Gastroesophageal sphincter (tissue), 4 donors: Measurements from ENCODE around the gene IRGQ. TPM values are rescaled to one million over a fixed set of nuclear protein-coding genes. Genes with fewer than 3 reads are reported as not detected.

Experiments used
- ATAC-seq: fragments of 150-250 bp; one replicate; pipeline ENCODE4 v1.9.1; 2016; ENCODE audit warnings: mild to moderate bottlenecking, moderate library complexity
- H3K27ac ChIP-seq, 4 donors: fragments of 200-600 bp; sonication (generic) in 3 of 4; 1 replicate in 3 of 4; 2 replicates in 1 of 4; pipeline ENCODE4 v1.5.1; 2016 to 2019
- H3K27me3 ChIP-seq: fragments of 200-600 bp; sonication (generic); one replicate; pipeline ENCODE4 v1.5.1; 2019
- H3K36me3 ChIP-seq, 2 donors: fragments of 200-600 bp; sonication (generic); one replicate each; pipeline ENCODE4 v1.5.1; 2019; ENCODE audit warnings: control low read depth in 1 of 2
- H3K4me1 ChIP-seq, 3 donors: fragments of 200-600 bp; sonication (generic); 1 replicate in 2 of 3; 2 replicates in 1 of 3; pipeline ENCODE4 v1.5.1; 2016 to 2019; ENCODE audit warnings: control low read depth in 2 of 3
- H3K4me3 ChIP-seq, 2 donors: fragments of 200-600 bp; sonication (generic); one replicate each; pipeline ENCODE4 v1.5.1; 2019; ENCODE audit warnings: mild to moderate bottlenecking in 1 of 2, moderate library complexity in 1 of 2
- H3K9me3 ChIP-seq, 3 donors: fragments of 200-600 bp; sonication (generic); one replicate each; pipeline ENCODE4 v1.5.1; 2017 to 2019; ENCODE audit warnings: control low read depth in 2 of 3
- EP300 ChIP-seq: sonication (generic); formaldehyde crosslinking; IDR thresholded peaks from one replicate; pipeline ENCODE4 v1.6.1; 2017; ENCODE audit warnings: antibody characterized with exemption, mild to moderate bottlenecking
- POLR2A ChIP-seq, 2 donors: fragments of 450-650 bp; IDR thresholded peaks; one replicate each; pipeline ENCODE4 v1.6.1; 2017; ENCODE audit warnings: antibody characterized with exemption in 2 of 2, mild to moderate bottlenecking in 2 of 2, moderate library complexity in 1 of 2
- POLR2AphosphoS5 ChIP-seq: sonication (generic); formaldehyde crosslinking; IDR thresholded peaks from one replicate; pipeline ENCODE4 v1.6.1; 2017; ENCODE audit warnings: antibody characterized with exemption
- WGBS, 2 donors: methylation state at CpG; one replicate each; pipeline ENCODE4 v1.1.5; 2018; ENCODE audit warnings: low coverage in 1 of 2; 5-methylcytosine and 5-hydroxymethylcytosine counted together
- total RNA-seq, 4 donors: library from RNA; depleted of rRNA; stranded (reverse); fragments of >200 nt; gene quantifications; one replicate each; pipeline ENCODE4 v1.1.0, GENCODE V29; 2016
- TF ChIP-seq, protein P1 (sequence below), 4 experiments: fragments of 200-600 bp in 2 of 4; fragments of 450-650 bp in 2 of 4; sonication (generic) in 1 of 4; IDR thresholded peaks; one replicate each; pipeline ENCODE4 v1.5.1; 2017 to 2019; ENCODE audit warnings: antibody characterized with exemption in 4 of 4, mild to moderate bottlenecking in 2 of 4, moderate library complexity in 2 of 4

The IRGQ gene
- 10 to 100 TPM; 25.5 to 38.5 (median 27.8) TPM for total RNA-seq

DNA sequence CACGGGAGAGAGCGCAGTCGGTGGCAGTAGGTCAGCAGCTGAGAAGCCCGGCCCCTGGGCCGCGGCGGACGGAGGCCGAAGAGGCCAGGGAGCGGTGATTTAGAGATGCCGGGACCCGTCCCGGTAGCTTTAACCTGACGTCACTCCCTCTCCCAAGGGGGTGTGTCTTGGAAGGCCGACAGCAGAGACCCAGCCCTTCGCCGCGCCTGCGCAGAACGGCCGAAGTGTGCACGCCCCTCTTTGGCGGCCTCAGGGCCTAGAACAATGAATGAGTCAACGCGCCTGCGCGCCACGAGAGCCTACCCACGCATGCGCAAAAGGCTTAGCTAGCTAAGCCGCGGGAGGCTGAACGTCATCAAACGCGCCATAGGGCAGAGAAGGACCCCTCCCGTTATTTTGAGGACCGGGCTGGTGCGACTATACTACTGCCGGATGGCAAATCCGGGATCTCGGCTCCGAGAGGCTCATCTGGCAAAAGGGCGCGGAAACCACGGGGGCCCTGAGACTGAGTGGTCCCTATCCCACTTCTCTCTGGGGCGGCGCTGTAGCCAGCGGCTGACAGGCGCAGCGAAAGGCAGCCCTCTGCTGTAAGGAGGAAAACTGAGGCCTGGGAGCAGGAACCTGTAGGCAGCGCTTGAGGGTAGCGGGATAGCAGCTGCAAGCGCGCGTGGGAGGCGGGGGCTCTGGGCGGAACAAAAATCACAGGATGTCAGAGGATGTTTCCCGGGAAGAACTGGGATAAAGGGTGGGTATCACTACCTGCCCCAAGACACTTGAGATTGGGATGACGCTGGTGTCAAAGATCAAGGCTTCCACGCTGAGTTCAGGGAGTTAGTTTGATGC is at the start of gene IRGQ, which contains the start of gene ZNF576:
Gene IRGQ, minus strand, starts transcription at position 136 of the 843 bp plus-strand sequence. CDS start 796 bp downstream, outside the sequence.
Gene ZNF576, plus strand, starts transcription at position 597 of the 843 bp plus-strand sequence. CDS start 514 bp downstream, outside the sequence.
- Histone ChIP-seq H3K4me3 (peak within 1 kb of the TSS; percentile 56 to 63), H3K36me3 (peaks cover 0 to 62% of the 10 kb centered on the region in 2 donors), H3K4me1 (peaks cover 5 to 52% (median 29%) of the 10 kb centered on the region in 3 donors), H3K27ac (peak within 1 kb of the TSS; percentile 79 to 98 (median 94)), H3K9me3 (no peaks in the 10 kb centered on the region), H3K27me3 (no peaks in the 10 kb centered on the region)
- TF ChIP-seq POLR2A (IDR thresholded peaks at IDR 0.05), result peak; percentile 67 to 68
- peak; percentile 93 for TF ChIP-seq POLR2AphosphoS5
- TF ChIP-seq EP300, result no peak
- TF ChIP-seq, protein P1, sequence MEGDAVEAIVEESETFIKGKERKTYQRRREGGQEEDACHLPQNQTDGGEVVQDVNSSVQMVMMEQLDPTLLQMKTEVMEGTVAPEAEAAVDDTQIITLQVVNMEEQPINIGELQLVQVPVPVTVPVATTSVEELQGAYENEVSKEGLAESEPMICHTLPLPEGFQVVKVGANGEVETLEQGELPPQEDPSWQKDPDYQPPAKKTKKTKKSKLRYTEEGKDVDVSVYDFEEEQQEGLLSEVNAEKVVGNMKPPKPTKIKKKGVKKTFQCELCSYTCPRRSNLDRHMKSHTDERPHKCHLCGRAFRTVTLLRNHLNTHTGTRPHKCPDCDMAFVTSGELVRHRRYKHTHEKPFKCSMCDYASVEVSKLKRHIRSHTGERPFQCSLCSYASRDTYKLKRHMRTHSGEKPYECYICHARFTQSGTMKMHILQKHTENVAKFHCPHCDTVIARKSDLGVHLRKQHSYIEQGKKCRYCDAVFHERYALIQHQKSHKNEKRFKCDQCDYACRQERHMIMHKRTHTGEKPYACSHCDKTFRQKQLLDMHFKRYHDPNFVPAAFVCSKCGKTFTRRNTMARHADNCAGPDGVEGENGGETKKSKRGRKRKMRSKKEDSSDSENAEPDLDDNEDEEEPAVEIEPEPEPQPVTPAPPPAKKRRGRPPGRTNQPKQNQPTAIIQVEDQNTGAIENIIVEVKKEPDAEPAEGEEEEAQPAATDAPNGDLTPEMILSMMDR (IDR thresholded peaks at IDR 0.05), result peak in 3 of 4 experiments; percentile 10 to 27 (median 11)
- 0 to 3% methylated on average over 5 to 11 of the region's 60 CpGs for WGBS, 2 donors
- ATAC-seq, result peak; percentile 97

- H3K4me3 ChIP-seq, result no peak overlapping the region
- TF ChIP-seq POLR2A (IDR thresholded peaks at IDR 0.05) (no peak), EP300 (no peak), POLR2AphosphoS5 (no peak)
- TF ChIP-seq, protein P1 (IDR thresholded peaks at IDR 0.05), result no peak
- H3K36me3 ChIP-seq, result peaks cover 0 to 24% of the 10 kb centered on the region in 2 donors
- 80 to 100% methylated on average over 1 to 9 of the region's 13 CpGs for WGBS, 2 donors
- no peaks in the 10 kb centered on the region for H3K9me3 ChIP-seq
- ATAC-seq, result no peak
- H3K27me3 ChIP-seq, result no peaks in the 10 kb centered on the region
- H3K4me1 ChIP-seq, result peaks cover 0 to 12% (median 7%) of the 10 kb centered on the region in 3 donors
- no peak overlapping the region for H3K27ac ChIP-seq
Measured at GRCh38 chr19:43644181-43644580, 48.2 kb upstream of the IRGQ start.

GRCh38 chr19:43643326-43643725 is 47.4 kb upstream of the IRGQ start:
- TF ChIP-seq POLR2A (IDR thresholded peaks at IDR 0.05) (no peak), EP300 (no peak), POLR2AphosphoS5 (no peak)
- TF ChIP-seq, protein P1 (IDR thresholded peaks at IDR 0.05), result no peak
- peaks cover 0 to 16% of the 10 kb centered on the region in 2 donors for H3K36me3 ChIP-seq
- no peak for ATAC-seq
- H3K27me3 ChIP-seq, result no peaks in the 10 kb centered on the region
- WGBS, 2 donors, result 61 to 81% methylated on average over 2 to 3 of the region's 3 CpGs
- H3K4me3 ChIP-seq, result no peak overlapping the region
- no peak overlapping the region for H3K27ac ChIP-seq
- H3K9me3 ChIP-seq, result no peaks in the 10 kb centered on the region
- peaks cover 0 to 20% (median 7%) of the 10 kb centered on the region in 3 donors for H3K4me1 ChIP-seq

GRCh38 chr19:43642531-43642930 is 46.6 kb upstream of the IRGQ start:
- Histone ChIP-seq H3K27ac (no peak overlapping the region), H3K4me3 (no peak overlapping the region), H3K36me3 (peaks cover 0 to 12% of the 10 kb centered on the region in 2 donors), H3K27me3 (no peaks in the 10 kb centered on the region), H3K4me1 (peaks cover 0 to 24% (median 7%) of the 10 kb centered on the region in 3 donors), H3K9me3 (no peaks in the 10 kb centered on the region)
- no peak for ATAC-seq
- 85 to 86% methylated on average over 4 of the region's 4 CpGs for WGBS, 2 donors
- no peak for TF ChIP-seq POLR2A (IDR thresholded peaks at IDR 0.05)
- TF ChIP-seq, protein P1 (IDR thresholded peaks at IDR 0.05), result no peak
- no peak for TF ChIP-seq POLR2AphosphoS5
- TF ChIP-seq EP300, result no peak
